H9 (cell line): ENCODE measurements around the gene ATP6V0A4. TPM values are rescaled to one million over a fixed set of nuclear protein-coding genes. Genes with fewer than 3 reads are reported as not detected.

ENCODE experiments used
- DNase-seq: peaks from one replicate; pipeline ENCODE4 v3.0.0-alpha.2; 2017
- H2AFZ ChIP-seq: one replicate; pipeline ENCODE4 v1.6.1; 2013; ENCODE audit warnings: mild to moderate bottlenecking, low read length, control low read depth, moderate library complexity
- H2AK5ac ChIP-seq: 2 replicates; pipeline ENCODE4 v1.6.1; 2013; ENCODE audit warnings: low read length, control low read depth, mixed read lengths; ENCODE audit not compliant: insufficient read length
- H2BK120ac ChIP-seq: one replicate; pipeline ENCODE4 v1.6.1; 2013; ENCODE audit warnings: low read depth, mild to moderate bottlenecking, low read length, control low read depth, inconsistent platforms; ENCODE audit not compliant: poor library complexity, severe bottlenecking
- H2BK12ac ChIP-seq: 2 replicates; pipeline ENCODE4 v1.6.1; 2013; ENCODE audit warnings: low read length, control low read depth, mixed read lengths, low read depth; ENCODE audit not compliant: insufficient read length
- H2BK15ac ChIP-seq: 2 replicates; pipeline ENCODE4 v1.6.1; 2013; ENCODE audit warnings: low read depth, low read length, control low read depth
- H2BK20ac ChIP-seq: one replicate; pipeline ENCODE4 v1.6.1; 2013; ENCODE audit warnings: low read depth, mild to moderate bottlenecking, low read length, control low read depth, inconsistent platforms; ENCODE audit not compliant: poor library complexity, severe bottlenecking
- H2BK5ac ChIP-seq: 2 replicates; pipeline ENCODE4 v1.6.1; 2013; ENCODE audit warnings: low read length, control low read depth, mixed read lengths; ENCODE audit not compliant: insufficient read length
- H3K14ac ChIP-seq: 2 replicates; pipeline ENCODE4 v1.6.1; 2013; ENCODE audit warnings: low read length, control low read depth; ENCODE audit not compliant: insufficient read depth
- H3K18ac ChIP-seq: 2 replicates; pipeline ENCODE4 v1.6.1; 2013; ENCODE audit warnings: low read depth, mild to moderate bottlenecking, mixed read lengths, low read length, control low read depth; ENCODE audit not compliant: insufficient read length
- H3K23ac ChIP-seq: 2 replicates; pipeline ENCODE4 v1.6.1; 2013; ENCODE audit warnings: low read length, control low read depth, mixed read lengths, low read depth; ENCODE audit not compliant: insufficient read length
- H3K23me2 ChIP-seq: 2 replicates; pipeline ENCODE4 v1.6.1; 2013; ENCODE audit warnings: low read depth, mild to moderate bottlenecking, mixed read lengths, low read length, control low read depth; ENCODE audit not compliant: insufficient read length, poor library complexity, severe bottlenecking
- H3K27ac ChIP-seq: 2 replicates; pipeline ENCODE4 v1.5.1; 2013; ENCODE audit warnings: low read length, control low read depth, mixed read lengths, low read depth; ENCODE audit not compliant: insufficient read length
- H3K27me3 ChIP-seq: 2 replicates; pipeline ENCODE4 v1.6.1; 2013; ENCODE audit warnings: low read length, control low read depth, inconsistent platforms; ENCODE audit not compliant: insufficient read depth
- H3K4ac ChIP-seq: 2 replicates; pipeline ENCODE4 v1.6.1; 2013; ENCODE audit warnings: low read depth, mild to moderate bottlenecking, control low read depth, inconsistent platforms, low read length, moderate library complexity
- H3K4me1 ChIP-seq: 2 replicates; pipeline ENCODE4 v1.6.1; 2013; ENCODE audit warnings: low read length, control low read depth, inconsistent platforms; ENCODE audit not compliant: insufficient read depth
- H3K4me2 ChIP-seq: 2 replicates; pipeline ENCODE4 v1.6.1; 2013; ENCODE audit warnings: low read length, control low read depth, mixed read lengths; ENCODE audit not compliant: insufficient read length, insufficient read depth
- H3K56ac ChIP-seq: 2 replicates; pipeline ENCODE4 v1.6.1; 2013; ENCODE audit warnings: low read depth, mild to moderate bottlenecking, mixed read lengths, low read length, control low read depth; ENCODE audit not compliant: insufficient read length
- H3K79me1 ChIP-seq: 2 replicates; pipeline ENCODE4 v1.6.1; 2013; ENCODE audit warnings: low read depth, mild to moderate bottlenecking, moderate library complexity, low read length, control low read depth, inconsistent platforms; ENCODE audit not compliant: insufficient read depth, poor library complexity, severe bottlenecking
- H3K79me2 ChIP-seq: 2 replicates; pipeline ENCODE4 v1.6.1; 2013; ENCODE audit warnings: low read length, control low read depth, inconsistent platforms; ENCODE audit not compliant: insufficient read depth
- H3K9ac ChIP-seq: 2 replicates; pipeline ENCODE4 v1.6.1; 2013; ENCODE audit warnings: low read length, control low read depth, mixed read lengths; ENCODE audit not compliant: insufficient read length; ENCODE audit errors: extremely low read depth
- H3K9me3 ChIP-seq: one replicate; pipeline ENCODE4 v1.6.1; 2013; ENCODE audit warnings: low read depth, low read length, inconsistent platforms; ENCODE audit not compliant: control insufficient read depth
- H3T11ph ChIP-seq: one replicate; pipeline ENCODE4 v1.6.1; 2013; ENCODE audit warnings: mild to moderate bottlenecking, low read length, control low read depth, inconsistent platforms
- H4K20me1 ChIP-seq: one replicate; pipeline ENCODE4 v1.6.1; 2013; ENCODE audit not compliant: control insufficient read depth, insufficient read length, insufficient read depth
- H4K5ac ChIP-seq: 2 replicates; pipeline ENCODE4 v1.6.1; 2013; ENCODE audit warnings: low read depth, mild to moderate bottlenecking, mixed read lengths, low read length, control low read depth; ENCODE audit not compliant: insufficient read length
- H4K8ac ChIP-seq: replicated peaks from 2 replicates; pipeline ENCODE4 v1.6.1; 2013; ENCODE audit warnings: low read length, control low read depth, mixed read lengths, low read depth; ENCODE audit not compliant: insufficient read length
- H4K91ac ChIP-seq: 2 replicates; pipeline ENCODE4 v1.6.1; 2013; ENCODE audit warnings: low read depth, mild to moderate bottlenecking, moderate library complexity, mixed read lengths, low read length, control low read depth; ENCODE audit not compliant: insufficient read length
- H3K27ac Mint-ChIP-seq, 3 experiments: 2 replicates in 2 of 3; 3 replicates in 1 of 3; pipeline ENCODE4 v1.8.0; 2020 to 2021; ENCODE audit warnings: mixed read lengths in 3 of 3, mild to moderate bottlenecking in 1 of 3, moderate library complexity in 1 of 3
- H3K27me3 Mint-ChIP-seq: 2 replicates; pipeline ENCODE4 v1.8.0; 2021; ENCODE audit warnings: low read depth, mild to moderate bottlenecking, moderate library complexity, mixed read lengths
- H3K36me3 Mint-ChIP-seq, 3 experiments: 2 replicates in 2 of 3; 3 replicates in 1 of 3; pipeline ENCODE4 v1.8.0; 2020 to 2021; ENCODE audit warnings: low read depth in 3 of 3, mixed read lengths in 3 of 3; ENCODE audit not compliant: insufficient read depth in 1 of 3
- H3K4me1 Mint-ChIP-seq, 2 experiments: 2 replicates each; pipeline ENCODE4 v1.8.0; 2020; ENCODE audit warnings: mixed read lengths in 2 of 2
- H3K4me3 Mint-ChIP-seq, 2 experiments: 2 replicates in 1 of 2; 3 replicates in 1 of 2; pipeline ENCODE4 v1.8.0; 2020 to 2021; ENCODE audit warnings: mild to moderate bottlenecking in 2 of 2, mixed read lengths in 2 of 2, moderate library complexity in 1 of 2
- H3K9me3 Mint-ChIP-seq, 2 experiments: 2 replicates in 1 of 2; 3 replicates in 1 of 2; pipeline ENCODE4 v1.8.0; 2020; ENCODE audit warnings: mild to moderate bottlenecking in 2 of 2, mixed read lengths in 2 of 2, moderate library complexity in 1 of 2
- WGBS: extraction: QIAGEN DNeasy Blood & Tissue Kit; methylation state at CpG from one replicate; pipeline ENCODE4 v1.1.7; 2013; ENCODE audit warnings: missing lambda C conversion rate, low lambda C conversion rate, mixed read lengths; ENCODE audit not compliant: insufficient read length; ENCODE audit errors: extremely low coverage; 5-methylcytosine and 5-hydroxymethylcytosine counted together
- total RNA-seq: library from RNA; stranded (reverse); gene quantifications from 2 replicates; pipeline ENCODE4 v1.2.1, GENCODE V29; 2021
- TF ChIP-seq, protein P1 (sequence below): fragments of 200-600 bp; sonication (generic); conservative IDR thresholded peaks from 3 replicates; pipeline ENCODE4 v1.8.0; 2021; ENCODE audit warnings: antibody characterized with exemption, mild to moderate bottlenecking

The ATP6V0A4 gene
- total RNA-seq, 1 experiment from 2014 or later, result 0.79 TPM

DNA sequence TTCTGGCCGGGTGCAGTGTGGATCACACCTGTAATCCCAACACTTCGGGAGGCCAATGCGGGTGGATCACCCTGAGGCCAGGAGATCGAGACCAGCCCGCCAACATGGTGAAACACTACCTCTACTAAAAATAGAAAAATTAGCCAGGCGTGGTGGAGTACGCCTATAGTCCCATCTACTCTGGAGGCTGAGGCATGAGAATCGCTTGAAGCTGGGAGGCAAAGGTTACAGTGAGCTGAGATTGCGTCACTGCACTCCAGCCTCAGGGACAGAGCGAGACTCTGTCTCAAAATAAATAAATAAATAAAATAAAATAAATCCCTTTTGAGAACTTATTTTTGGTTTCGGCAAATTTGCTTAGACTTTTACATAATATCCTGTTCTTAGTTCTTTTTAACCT, 31.3 kb upstream of the ATP6V0A4 start:
- Histone ChIP-seq H2BK20ac (no peak overlapping the region), H3K4ac (no peak overlapping the region), H4K20me1 (no peaks in the 10 kb centered on the region), H2AK5ac (no peak overlapping the region), H3K4me2 (no peak overlapping the region), H3K23me2 (no peaks in the 10 kb centered on the region), H2AFZ (no peak overlapping the region), H2BK15ac (no peak overlapping the region), H2BK5ac (no peak overlapping the region), H3K14ac (no peak overlapping the region), H3K79me1 (no peaks in the 10 kb centered on the region), H4K5ac (no peak overlapping the region), H3K18ac (no peak overlapping the region), H3K56ac (no peak overlapping the region), H4K91ac (no peak overlapping the region), H3K27me3 (no peaks in the 10 kb centered on the region), H3K4me1 (no peaks in the 10 kb centered on the region), H3K27ac (no peak overlapping the region), H3T11ph (no peak overlapping the region), H2BK120ac (no peak overlapping the region), H3K9me3 (no peaks in the 10 kb centered on the region), H3K23ac (no peak overlapping the region), H2BK12ac (no peak overlapping the region), H4K8ac (no peak overlapping the region), H3K79me2 (no peaks in the 10 kb centered on the region), H3K9ac (no peak overlapping the region)
- WGBS, result no CpG with 5 or more reads among the region's 11 CpGs
- DNase-seq, result no peak
- Mint-ChIP-seq H3K9me3 (peaks cover 0 to 3% of the 10 kb centered on the region in 2 experiments; a peak in 2 of 5 replicates), H3K27ac (no peak overlapping the region), H3K4me1 (peaks cover 4% of the 10 kb centered on the region in 2 experiments; a peak in 1 of 4 replicates), H3K4me3 (no peak overlapping the region), H3K36me3 (peaks cover 0 to 1% (median under 1%) of the 10 kb centered on the region in 3 experiments; a peak in 4 of 7 replicates), H3K27me3 (no peaks in the 10 kb centered on the region)
- TF ChIP-seq, protein P1, sequence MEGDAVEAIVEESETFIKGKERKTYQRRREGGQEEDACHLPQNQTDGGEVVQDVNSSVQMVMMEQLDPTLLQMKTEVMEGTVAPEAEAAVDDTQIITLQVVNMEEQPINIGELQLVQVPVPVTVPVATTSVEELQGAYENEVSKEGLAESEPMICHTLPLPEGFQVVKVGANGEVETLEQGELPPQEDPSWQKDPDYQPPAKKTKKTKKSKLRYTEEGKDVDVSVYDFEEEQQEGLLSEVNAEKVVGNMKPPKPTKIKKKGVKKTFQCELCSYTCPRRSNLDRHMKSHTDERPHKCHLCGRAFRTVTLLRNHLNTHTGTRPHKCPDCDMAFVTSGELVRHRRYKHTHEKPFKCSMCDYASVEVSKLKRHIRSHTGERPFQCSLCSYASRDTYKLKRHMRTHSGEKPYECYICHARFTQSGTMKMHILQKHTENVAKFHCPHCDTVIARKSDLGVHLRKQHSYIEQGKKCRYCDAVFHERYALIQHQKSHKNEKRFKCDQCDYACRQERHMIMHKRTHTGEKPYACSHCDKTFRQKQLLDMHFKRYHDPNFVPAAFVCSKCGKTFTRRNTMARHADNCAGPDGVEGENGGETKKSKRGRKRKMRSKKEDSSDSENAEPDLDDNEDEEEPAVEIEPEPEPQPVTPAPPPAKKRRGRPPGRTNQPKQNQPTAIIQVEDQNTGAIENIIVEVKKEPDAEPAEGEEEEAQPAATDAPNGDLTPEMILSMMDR, result no peak
